ENCODE results near the gene MAVS. TPM values are rescaled to one million over a fixed set of nuclear protein-coding genes. Genes with fewer than 3 reads are reported as not detected.

MAVS gene
- total and polyA plus RNA-seq, 2 donors (not counting 1 experiment from before 2014, with no cell fraction given) = 14.4 to 15.9 TPM

GRCh38 chr20:3847429-3847940, 851 bp downstream of the MAVS start:
- peak overlapping the region; percentile 84 for H3K4me2 ChIP-seq (ENCODE audit: extremely low read depth, insufficient read depth, low read length)
- peak overlapping the region; percentile 83 for H3K27ac ChIP-seq (ENCODE audit: insufficient read depth, low read length)
- H3K79me2 ChIP-seq (ENCODE audit: control insufficient read depth, insufficient read depth, low read length) = peaks cover 34% of the 10 kb centered on the region
- no peaks in the 10 kb centered on the region for H3K9me3 ChIP-seq (ENCODE audit: control insufficient read depth, insufficient read depth, low read depth, low read length)
- no peaks in the 10 kb centered on the region for H3K27me3 ChIP-seq (ENCODE audit: control insufficient read depth, insufficient read depth, low read length)
- H3K36me3 ChIP-seq (ENCODE audit: control insufficient read depth, insufficient read depth, low read length) = no peaks in the 10 kb centered on the region
- H3K9ac ChIP-seq (ENCODE audit: insufficient read depth, low read length) = peak overlapping the region; percentile 91
- H3K4me3 ChIP-seq (replicated peaks in 1 of 4; ENCODE audit: control extremely low read depth in 1 of 4, insufficient read depth in 1 of 4, low read depth in 3 of 4, low read length in 4 of 4) = peak overlapping the region; percentile 73 to 96 (median 93)
- DNase-seq (ENCODE audit: low read depth in 2 of 2) = peak; percentile 23 to 24
- no peak for TF ChIP-seq CTCF (conservative IDR thresholded peaks at IDR 0.05 in 1 of 2, IDR thresholded peaks at IDR 0.05 in 1 of 2; ENCODE audit: low read depth in 1 of 2, low read length in 2 of 2)
- no peak for TF ChIP-seq EZH2 (IDR thresholded peaks at IDR 0.05; ENCODE audit: low read length, missing control alignments)
- H4K20me1 ChIP-seq (ENCODE audit: control insufficient read depth, extremely low read depth, insufficient read depth, low read length) = no peaks in the 10 kb centered on the region
- H2AFZ ChIP-seq (ENCODE audit: low read length) = peak overlapping the region; percentile 62
- H3K4me1 ChIP-seq (ENCODE audit: control insufficient read depth, extremely low read depth, insufficient read depth, low read length) = peaks cover 7% of the 10 kb centered on the region

GRCh38 chr20:3848565-3848964, 1.9 kb downstream of the MAVS start:
- Histone ChIP-seq H3K27me3 (ENCODE audit: control insufficient read depth, insufficient read depth, low read length) (no peaks in the 10 kb centered on the region), H3K4me3 (replicated peaks in 1 of 4; ENCODE audit: control extremely low read depth in 1 of 4, insufficient read depth in 1 of 4, low read depth in 3 of 4, low read length in 4 of 4) (no peak overlapping the region), H2AFZ (ENCODE audit: low read length) (no peak overlapping the region), H3K36me3 (ENCODE audit: control insufficient read depth, insufficient read depth, low read length) (no peaks in the 10 kb centered on the region), H3K4me2 (ENCODE audit: extremely low read depth, insufficient read depth, low read length) (no peak overlapping the region), H3K9ac (ENCODE audit: insufficient read depth, low read length) (no peak overlapping the region), H3K4me1 (ENCODE audit: control insufficient read depth, extremely low read depth, insufficient read depth, low read length) (peaks cover 4% of the 10 kb centered on the region), H3K27ac (ENCODE audit: insufficient read depth, low read length) (no peak overlapping the region), H3K79me2 (ENCODE audit: control insufficient read depth, insufficient read depth, low read length) (peaks cover 34% of the 10 kb centered on the region), H4K20me1 (ENCODE audit: control insufficient read depth, extremely low read depth, insufficient read depth, low read length) (no peaks in the 10 kb centered on the region), H3K9me3 (ENCODE audit: control insufficient read depth, insufficient read depth, low read depth, low read length) (no peaks in the 10 kb centered on the region)
- no peak for DNase-seq (ENCODE audit: low read depth in 2 of 2)
- TF ChIP-seq CTCF (conservative IDR thresholded peaks at IDR 0.05 in 1 of 2, IDR thresholded peaks at IDR 0.05 in 1 of 2; ENCODE audit: low read depth in 1 of 2, low read length in 2 of 2) (no peak), EZH2 (IDR thresholded peaks at IDR 0.05; ENCODE audit: low read length, missing control alignments) (no peak)

- no peak for TF ChIP-seq EZH2 (IDR thresholded peaks at IDR 0.05; ENCODE audit: low read length, missing control alignments)
- no peak for TF ChIP-seq CTCF (conservative IDR thresholded peaks at IDR 0.05 in 1 of 2, IDR thresholded peaks at IDR 0.05 in 1 of 2; ENCODE audit: low read depth in 1 of 2, low read length in 2 of 2)
- H3K79me2 ChIP-seq (ENCODE audit: control insufficient read depth, insufficient read depth, low read length) = peaks cover 6% of the 10 kb centered on the region
- H3K9me3 ChIP-seq (ENCODE audit: control insufficient read depth, insufficient read depth, low read depth, low read length) = no peaks in the 10 kb centered on the region
- H3K36me3 ChIP-seq (ENCODE audit: control insufficient read depth, insufficient read depth, low read length) = peaks cover 14% of the 10 kb centered on the region
- H4K20me1 ChIP-seq (ENCODE audit: control insufficient read depth, extremely low read depth, insufficient read depth, low read length) = no peaks in the 10 kb centered on the region
- no peak overlapping the region for H3K4me2 ChIP-seq (ENCODE audit: extremely low read depth, insufficient read depth, low read length)
- no peak overlapping the region for H3K9ac ChIP-seq (ENCODE audit: insufficient read depth, low read length)
- no peaks in the 10 kb centered on the region for H3K27me3 ChIP-seq (ENCODE audit: control insufficient read depth, insufficient read depth, low read length)
- H2AFZ ChIP-seq (ENCODE audit: low read length) = no peak overlapping the region
- no peak for DNase-seq (ENCODE audit: low read depth in 2 of 2)
- no peak overlapping the region for H3K4me3 ChIP-seq (replicated peaks in 1 of 4; ENCODE audit: control extremely low read depth in 1 of 4, insufficient read depth in 1 of 4, low read depth in 3 of 4, low read length in 4 of 4)
- no peaks in the 10 kb centered on the region for H3K4me1 ChIP-seq (ENCODE audit: control insufficient read depth, extremely low read depth, insufficient read depth, low read length)
- no peak overlapping the region for H3K27ac ChIP-seq (ENCODE audit: insufficient read depth, low read length)
These were observed 7.8 kb downstream of the MAVS start for GRCh38 chr20:3854462-3854871.

Measured in fibroblast of lung (primary cell).